HepG2 (cell line): ENCODE measurements around the gene IGFLR1. TPM values are rescaled to one million over a fixed set of nuclear protein-coding genes. Genes with fewer than 3 reads are reported as not detected.

Experiments used
- ATAC-seq: fragments of 200-7000 bp; cut with Tn5 transposase; 3 replicates; pipeline ENCODE4 v1.9.1; 2020; ENCODE audit warnings: mild to moderate bottlenecking, moderate library complexity
- BruUV-seq: library from RNA; stranded (reverse); fragments of 400-500 nt; replicated peaks from 2 replicates; lab custom pipeline; 2021; lab: Mats Ljungman, UMichigan
- CTCF ChIA-PET: fragments of 300-600 bp; formaldehyde crosslinking; extraction: SDS; loops from one replicate; lab custom pipeline; 2021; ENCODE audit warnings: low total read pairs, inconsistent platforms, low intra/inter-chr PET ratio; lab: Yijun Ruan, JAX
- POLR2A ChIA-PET: fragments of 350-600 bp; sonication (Branson Sonifier 250); formaldehyde crosslinking; loops from one replicate; lab custom pipeline; 2020; ENCODE audit warnings: antibody characterized with exemption, inconsistent platforms; lab: Yijun Ruan, JAX
- DNase-seq: peaks from one replicate; pipeline ENCODE4 v3.0.0-alpha.2; 2015; ENCODE audit warnings: low spot score
- FAIRE-seq: peaks from 3 replicates; lab custom pipeline; 2011; peaks lifted over from hg19 to GRCh38; lab: Jason Lieb, UNC
- H2AFZ ChIP-seq: one replicate; pipeline ENCODE4 v1.6.1; 2011; ENCODE audit warnings: low read length, inconsistent platforms
- H3K27ac ChIP-seq: fragments of 300-600 bp; 3 replicates; pipeline ENCODE4 v1.8.0; 2011; ENCODE audit warnings: mixed run types, mild to moderate bottlenecking, mixed read lengths, low read length, inconsistent platforms; ENCODE audit not compliant: insufficient read depth; ENCODE audit errors: extremely low read length
- H3K27me3 ChIP-seq, 2 experiments: fragments of 200-600 bp in 1 of 2; 2 replicates in 1 of 2; 3 replicates in 1 of 2; pipeline versions ENCODE4 v1.6.0 to v1.8.0; 2011; ENCODE audit warnings: low read length in 2 of 2, mild to moderate bottlenecking in 2 of 2, moderate library complexity in 2 of 2, inconsistent platforms in 1 of 2; ENCODE audit not compliant: insufficient read depth in 2 of 2, control insufficient read depth in 1 of 2
- H3K36me3 ChIP-seq, 2 experiments: fragments of 200-600 bp in 1 of 2; replicated peaks in 1 of 2; 2 replicates in 1 of 2; 3 replicates in 1 of 2; pipeline versions ENCODE4 v1.5.1 to v1.8.0; 2011; ENCODE audit warnings: low read length in 2 of 2, inconsistent platforms in 1 of 2; ENCODE audit not compliant: insufficient read depth in 2 of 2, control insufficient read depth in 1 of 2
- H3K4me1 ChIP-seq: 2 replicates; pipeline ENCODE4 v1.5.1; 2012; ENCODE audit warnings: low read length, inconsistent platforms; ENCODE audit not compliant: insufficient read depth
- H3K4me2 ChIP-seq: 2 replicates; pipeline ENCODE4 v1.6.0; 2011; ENCODE audit warnings: low read depth, low read length, inconsistent platforms
- H3K4me3 ChIP-seq, 3 experiments: fragments of 200-600 bp in 1 of 3; sonication (generic), shearing (Covaris generic) in 1 of 3; replicated peaks in 1 of 3; 2 replicates each; pipeline ENCODE4 v1.5.1; 2011 to 2016; ENCODE audit warnings: low read length in 3 of 3, inconsistent platforms in 2 of 3, low read depth in 2 of 3, mild to moderate bottlenecking in 2 of 3, control low read depth in 1 of 3, mixed read lengths in 1 of 3; ENCODE audit not compliant: insufficient read depth in 1 of 3
- H3K79me2 ChIP-seq: one replicate; pipeline ENCODE4 v1.6.1; 2011; ENCODE audit warnings: low read length, inconsistent platforms; ENCODE audit not compliant: insufficient read depth
- H3K9ac ChIP-seq: 2 replicates; pipeline ENCODE4 v1.6.0; 2011; ENCODE audit warnings: mild to moderate bottlenecking, low read depth, low read length, inconsistent platforms; ENCODE audit not compliant: insufficient read depth
- H3K9me3 ChIP-seq: 2 replicates; pipeline ENCODE4 v1.5.1; 2012; ENCODE audit warnings: mild to moderate bottlenecking, low read length
- H4K20me1 ChIP-seq: 2 replicates; pipeline ENCODE4 v1.6.0; 2011; ENCODE audit warnings: inconsistent platforms, mild to moderate bottlenecking, low read length, moderate library complexity; ENCODE audit not compliant: insufficient read depth
- FOXO1 ChIP-seq: sonication (generic); formaldehyde crosslinking; IDR thresholded peaks from 2 replicates; pipeline ENCODE4 v1.4.0; 2020; ENCODE audit warnings: missing genetic modification reagents
- HMGXB4 ChIP-seq, 2 experiments: sonication (generic) in 1 of 2; formaldehyde crosslinking in 1 of 2; IDR thresholded peaks; 2 replicates each; pipeline versions ENCODE4 v1.4.0 to v1.6.1; 2018 to 2020; ENCODE audit warnings: missing genetic modification reagents in 2 of 2, borderline replicate concordance in 1 of 2, low read depth in 1 of 2, mild to moderate bottlenecking in 1 of 2, missing biosample characterization in 1 of 2
- IKZF5 ChIP-seq: IDR thresholded peaks from 2 replicates; pipeline ENCODE4 v1.6.1; 2018; ENCODE audit warnings: missing genetic modification reagents, mild to moderate bottlenecking, missing compliant biosample characterization
- MBD4 ChIP-seq: IDR thresholded peaks from 2 replicates; pipeline ENCODE4 v1.6.1; 2012; ENCODE audit warnings: low read length, inconsistent platforms, borderline replicate concordance
- MIXL1 ChIP-seq: IDR thresholded peaks from 2 replicates; pipeline ENCODE4 v1.6.1; 2016
- PAWR ChIP-seq: sonication (generic); formaldehyde crosslinking; IDR thresholded peaks from 2 replicates; pipeline ENCODE4 v1.4.0; 2020; ENCODE audit warnings: missing genetic modification reagents, mild to moderate bottlenecking, borderline replicate concordance
- RXRB ChIP-seq: IDR thresholded peaks from 2 replicates; pipeline ENCODE4 v1.6.1; 2016; ENCODE audit warnings: borderline replicate concordance, missing genetic modification reagents, missing compliant biosample characterization
- SIX4 ChIP-seq: sonication (generic); formaldehyde crosslinking; IDR thresholded peaks from 2 replicates; pipeline ENCODE4 v1.4.0; 2020; ENCODE audit warnings: missing genetic modification reagents
- TBX3 ChIP-seq: fragments of 450-650 bp; IDR thresholded peaks from 2 replicates; pipeline ENCODE4 v1.6.1; 2017; ENCODE audit warnings: antibody characterized with exemption, mild to moderate bottlenecking, inconsistent platforms, borderline replicate concordance
- WGBS: methylation state at CpG from one replicate; pipeline ENCODE4 v1.1.6; 2017; ENCODE audit warnings: low lambda C conversion rate; 5-methylcytosine and 5-hydroxymethylcytosine counted together
- in situ Hi-C: cut with HindIII; loops from 2 replicates; pipeline ENCODE4 v1.10.0; 2017; ENCODE audit warnings: low pct_unique_long_range_greater_than_20kb; ENCODE audit not compliant: extremely low pct_ligation_motif_present
- intact Hi-C: fragments of 100-400 bp; cut with micrococcal nuclease; formaldehyde crosslinking; loops from one replicate; pipeline ENCODE4 v1.10.0; 2022; ENCODE audit not compliant: unreplicated experiment
- polyA plus RNA-seq, 8 experiments: library from polyadenylated mRNA; depleted of rRNA in 3 of 8; stranded (reverse) in 7 of 8; unstranded in 1 of 8; fragments of >200 nt; fragmentation: Illumina TruSeq in 4 of 8; extraction: Trizol in 4 of 8; gene quantifications; 2 replicates each; pipeline versions ENCODE4 v1.2.1 to v1.2.3, GENCODE V29; 2011 to 2016; ENCODE audit warnings: low read depth in 4 of 8, missing spikeins in 1 of 8, mixed read lengths in 1 of 8; ENCODE audit not compliant: insufficient read depth in 1 of 8
- total RNA-seq, 5 experiments: library from RNA; depleted of rRNA; stranded (reverse); fragments of >200 nt; fragmentation: Illumina TruSeq; extraction: Trizol; gene quantifications; 2 replicates each; pipeline ENCODE4 v1.2.3, GENCODE V29; 2016; ENCODE audit warnings: low read depth in 1 of 5
- TF ChIP-seq, protein P1 (sequence below): sonication (generic); formaldehyde crosslinking; IDR thresholded peaks from 2 replicates; pipeline ENCODE4 v1.5.1; 2020; ENCODE audit warnings: mild to moderate bottlenecking, missing genetic modification reagents, moderate library complexity
- TF ChIP-seq, protein P2 (sequence below): sonication (generic); formaldehyde crosslinking; IDR thresholded peaks from 2 replicates; pipeline ENCODE4 v1.4.0; 2020; ENCODE audit warnings: low read depth, mild to moderate bottlenecking, missing genetic modification reagents
- TF ChIP-seq, protein P3 (sequence below): IDR thresholded peaks from 2 replicates; pipeline ENCODE4 v1.6.1; 2012; ENCODE audit warnings: low read depth, low read length, improper control_type of control experiment

The IGFLR1 gene
- total and polyA plus RNA-seq, 2 of the 13 experiments (the other 11 are each of a cell fraction or from before 2014, with no cell fraction given): 5.4 to 8.9 TPM

DNA sequence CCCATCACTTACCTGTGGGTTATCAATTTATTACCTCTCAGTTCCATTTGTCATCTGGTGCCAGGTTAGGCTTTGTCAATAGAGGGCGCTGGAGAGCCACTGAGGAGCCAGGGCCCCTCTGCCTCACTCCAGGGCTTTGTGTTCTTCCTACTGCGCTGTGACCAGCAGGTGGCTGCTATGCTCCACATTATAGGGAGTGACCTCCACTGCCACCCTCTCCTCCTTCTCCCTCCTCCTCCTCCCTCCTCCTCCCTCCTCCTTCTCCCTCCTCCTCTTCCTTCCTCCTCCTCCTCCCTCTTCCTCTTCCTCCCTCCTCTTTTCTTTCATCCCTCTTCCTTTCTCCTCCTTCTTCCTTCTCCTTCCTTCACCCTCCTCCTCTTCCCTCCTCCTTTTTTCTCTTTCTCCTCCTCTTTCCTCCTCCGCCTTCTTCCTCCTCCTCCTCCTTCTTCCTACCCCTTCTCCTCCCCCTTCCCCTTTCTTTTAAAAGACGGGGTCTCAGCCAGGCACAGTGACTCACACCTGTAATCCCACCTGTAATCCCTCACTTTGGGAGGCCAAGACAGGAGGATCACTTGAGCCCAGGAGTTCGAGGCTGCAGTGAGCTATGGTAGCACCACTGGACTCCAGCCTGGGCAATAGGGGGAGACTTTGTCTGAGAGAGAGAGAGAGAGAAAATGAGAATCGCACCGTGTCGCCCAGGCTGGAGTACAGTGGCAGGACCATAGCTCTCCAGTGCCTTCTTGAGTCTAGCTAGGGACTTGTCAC, 48.2 kb downstream of the IGFLR1 start:
- Histone ChIP-seq H3K36me3 (no peaks in the 10 kb centered on the region), H2AFZ (no peak overlapping the region), H3K4me3 (no peak overlapping the region), H3K4me1 (peaks cover 32% of the 10 kb centered on the region), H3K27ac (no peak overlapping the region), H3K79me2 (no peaks in the 10 kb centered on the region), H3K9ac (no peak overlapping the region), H3K9me3 (no peaks in the 10 kb centered on the region), H3K27me3 (no peaks in the 10 kb centered on the region), H4K20me1 (no peaks in the 10 kb centered on the region), H3K4me2 (no peak overlapping the region)
- ChIA-PET CTCF (interaction anchor here (0.6 to 6.1 kb wide), 11 partner anchors 8 to 237 kb away, joined by 3 to 201 read pairs (median 5); partner anchors contain the start of gene KMT2B), POLR2A (interaction anchor here (0.9 kb wide), 1 partner anchor 126 kb away, joined by 5 read pairs; no protein-coding TSS in a partner anchor)
- peak; percentile 94 for FAIRE-seq
- no TSS peak for BruUV-seq
- DNase-seq: peak; percentile 81
- intact Hi-C loops: loop anchor here (1.0 to 10.0 kb wide), 3 partner anchors 22 to 121 kb away; partner anchors contain the start of genes IGFLR1, LIN37, PRODH2 and PSENEN
- peak; percentile 96 for ATAC-seq
- in situ Hi-C loops: loop anchor here (10.0 kb wide), 1 partner anchor 121 kb away; the partner anchor contains the start of gene PRODH2
- WGBS: 36% methylated on average over 8 of the region's 8 CpGs
- TF ChIP-seq, protein P1, sequence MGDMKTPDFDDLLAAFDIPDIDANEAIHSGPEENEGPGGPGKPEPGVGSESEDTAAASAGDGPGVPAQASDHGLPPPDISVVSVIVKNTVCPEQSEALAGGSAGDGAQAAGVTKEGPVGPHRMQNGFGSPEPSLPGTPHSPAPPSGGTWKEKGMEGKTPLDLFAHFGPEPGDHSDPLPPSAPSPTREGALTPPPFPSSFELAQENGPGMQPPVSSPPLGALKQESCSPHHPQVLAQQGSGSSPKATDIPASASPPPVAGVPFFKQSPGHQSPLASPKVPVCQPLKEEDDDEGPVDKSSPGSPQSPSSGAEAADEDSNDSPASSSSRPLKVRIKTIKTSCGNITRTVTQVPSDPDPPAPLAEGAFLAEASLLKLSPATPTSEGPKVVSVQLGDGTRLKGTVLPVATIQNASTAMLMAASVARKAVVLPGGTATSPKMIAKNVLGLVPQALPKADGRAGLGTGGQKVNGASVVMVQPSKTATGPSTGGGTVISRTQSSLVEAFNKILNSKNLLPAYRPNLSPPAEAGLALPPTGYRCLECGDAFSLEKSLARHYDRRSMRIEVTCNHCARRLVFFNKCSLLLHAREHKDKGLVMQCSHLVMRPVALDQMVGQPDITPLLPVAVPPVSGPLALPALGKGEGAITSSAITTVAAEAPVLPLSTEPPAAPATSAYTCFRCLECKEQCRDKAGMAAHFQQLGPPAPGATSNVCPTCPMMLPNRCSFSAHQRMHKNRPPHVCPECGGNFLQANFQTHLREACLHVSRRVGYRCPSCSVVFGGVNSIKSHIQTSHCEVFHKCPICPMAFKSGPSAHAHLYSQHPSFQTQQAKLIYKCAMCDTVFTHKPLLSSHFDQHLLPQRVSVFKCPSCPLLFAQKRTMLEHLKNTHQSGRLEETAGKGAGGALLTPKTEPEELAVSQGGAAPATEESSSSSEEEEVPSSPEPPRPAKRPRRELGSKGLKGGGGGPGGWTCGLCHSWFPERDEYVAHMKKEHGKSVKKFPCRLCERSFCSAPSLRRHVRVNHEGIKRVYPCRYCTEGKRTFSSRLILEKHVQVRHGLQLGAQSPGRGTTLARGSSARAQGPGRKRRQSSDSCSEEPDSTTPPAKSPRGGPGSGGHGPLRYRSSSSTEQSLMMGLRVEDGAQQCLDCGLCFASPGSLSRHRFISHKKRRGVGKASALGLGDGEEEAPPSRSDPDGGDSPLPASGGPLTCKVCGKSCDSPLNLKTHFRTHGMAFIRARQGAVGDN (CRISPR knock-in tag): peak; percentile 12; the same call in 1 of the 2 replicates
- TF ChIP-seq SIX4 (no peak), FOXO1 (0 out of 2 replicates have a peak, but pooled peaks have one; percentile 52), TBX3 (no peak), RXRB (CRISPR knock-in tag) (peak; percentile 64; the same call in 1 of the 2 replicates), MIXL1 (0 out of 2 replicates have a peak, but pooled peaks have one; percentile 34), PAWR (CRISPR knock-in tag) (no peak), IKZF5 (CRISPR knock-in tag) (0 out of 2 replicates have a peak, but pooled peaks have one; percentile 46), HMGXB4 (CRISPR knock-in tag; IDR thresholded peaks at IDR 0.05; ENCODE audit: borderline replicate concordance in 1 of 2, low read depth in 1 of 2) (peak; percentile 87 to 94), MBD4 (no peak)
- TF ChIP-seq, protein P2, sequence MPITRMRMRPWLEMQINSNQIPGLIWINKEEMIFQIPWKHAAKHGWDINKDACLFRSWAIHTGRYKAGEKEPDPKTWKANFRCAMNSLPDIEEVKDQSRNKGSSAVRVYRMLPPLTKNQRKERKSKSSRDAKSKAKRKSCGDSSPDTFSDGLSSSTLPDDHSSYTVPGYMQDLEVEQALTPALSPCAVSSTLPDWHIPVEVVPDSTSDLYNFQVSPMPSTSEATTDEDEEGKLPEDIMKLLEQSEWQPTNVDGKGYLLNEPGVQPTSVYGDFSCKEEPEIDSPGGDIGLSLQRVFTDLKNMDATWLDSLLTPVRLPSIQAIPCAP (CRISPR knock-in tag): no peak
- TF ChIP-seq, protein P3, sequence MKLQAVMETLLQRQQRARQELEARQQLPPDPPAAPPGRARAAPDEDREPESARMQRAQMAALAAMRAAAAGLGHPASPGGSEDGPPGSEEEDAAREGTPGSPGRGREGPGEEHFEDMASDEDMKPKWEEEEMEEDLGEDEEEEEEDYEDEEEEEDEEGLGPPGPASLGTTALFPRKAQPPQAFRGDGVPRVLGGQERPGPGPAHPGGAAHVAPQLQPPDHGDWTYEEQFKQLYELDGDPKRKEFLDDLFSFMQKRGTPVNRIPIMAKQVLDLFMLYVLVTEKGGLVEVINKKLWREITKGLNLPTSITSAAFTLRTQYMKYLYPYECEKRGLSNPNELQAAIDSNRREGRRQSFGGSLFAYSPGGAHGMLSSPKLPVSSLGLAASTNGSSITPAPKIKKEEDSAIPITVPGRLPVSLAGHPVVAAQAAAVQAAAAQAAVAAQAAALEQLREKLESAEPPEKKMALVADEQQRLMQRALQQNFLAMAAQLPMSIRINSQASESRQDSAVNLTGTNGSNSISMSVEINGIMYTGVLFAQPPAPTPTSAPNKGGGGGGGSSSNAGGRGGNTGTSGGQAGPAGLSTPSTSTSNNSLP: peak; percentile 66; the same call in 1 of the 2 replicates
